Small intestine (tissue), 7 donors: ENCODE data around the gene VPS13A. TPM values are rescaled to one million over a fixed set of nuclear protein-coding genes. Genes with fewer than 3 reads are reported as not detected.
A peak's percentile ranks its signal among the peaks of the same experiment; 100 is the strongest.

Experiments
- DNase-seq, 2 donors: peaks; one replicate each; pipeline versions ENCODE4 v3.0.0 to v3.0.0-alpha.2; 2013
- FAIRE-seq: peaks from 2 replicates; lab custom pipeline; 2012; peaks lifted over from hg19 to GRCh38; lab: Jason Lieb, UNC
- H3K27ac ChIP-seq, 3 donors: one replicate each; pipeline ENCODE4 v1.5.1; 2013; ENCODE audit warnings: low read length in 2 of 3, mild to moderate bottlenecking in 2 of 3, control low read depth in 1 of 3, inconsistent platforms in 1 of 3, low read depth in 1 of 3, moderate library complexity in 1 of 3
- H3K27me3 ChIP-seq, 3 donors: one replicate each; pipeline ENCODE4 v1.6.1; 2013; ENCODE audit warnings: low read length in 3 of 3, inconsistent platforms in 1 of 3; ENCODE audit not compliant: control insufficient read depth in 3 of 3, insufficient read depth in 3 of 3
- H3K36me3 ChIP-seq, 3 donors: one replicate each; pipeline ENCODE4 v1.6.1; 2013; ENCODE audit warnings: low read length in 3 of 3, inconsistent platforms in 1 of 3, low read depth in 1 of 3, mild to moderate bottlenecking in 1 of 3, moderate library complexity in 1 of 3; ENCODE audit not compliant: control insufficient read depth in 3 of 3, insufficient read depth in 2 of 3
- H3K4me1 ChIP-seq, 3 donors: one replicate each; pipeline ENCODE4 v1.6.1; 2013; ENCODE audit warnings: low read length in 2 of 3, inconsistent platforms in 1 of 3, low read depth in 1 of 3, mild to moderate bottlenecking in 1 of 3, moderate library complexity in 1 of 3; ENCODE audit not compliant: control insufficient read depth in 3 of 3, insufficient read depth in 2 of 3
- H3K4me3 ChIP-seq, 3 donors: one replicate each; pipeline ENCODE4 v1.5.1; 2013; ENCODE audit warnings: low read length in 3 of 3, control low read depth in 1 of 3, inconsistent platforms in 1 of 3, low read depth in 1 of 3, mild to moderate bottlenecking in 1 of 3, moderate library complexity in 1 of 3
- H3K9me3 ChIP-seq, 2 donors: one replicate each; pipeline ENCODE4 v1.6.1; 2013; ENCODE audit warnings: low read depth in 1 of 2, low read length in 1 of 2; ENCODE audit not compliant: control insufficient read depth in 2 of 2, insufficient read depth in 1 of 2
- WGBS, 3 donors: extraction: QIAGEN DNeasy Blood & Tissue Kit; methylation state at CpG; one replicate each; pipeline ENCODE4 v1.1.7; 2013; 5-methylcytosine and 5-hydroxymethylcytosine counted together
- polyA plus RNA-seq, 4 donors: library from polyadenylated mRNA; stranded (reverse) in 3 of 4; unstranded in 1 of 4; fragments of 200-250 nt in 3 of 4; fragments of 120-200 nt in 1 of 4; gene quantifications; one replicate each; pipeline versions ENCODE4 v1.2.1 to v1.2.3, GENCODE V29; 2013
- donor health status: healthy with polysubstance abuse.
- donor health status: control.
- donor health status: control.
- donor health status: Bipolar disorder and iron deficiency.
- donor health status: healthy.

VPS13A gene
- polyA plus RNA-seq, 4 donors: 15.3 to 54.3 (median 37.3) TPM

DNA sequence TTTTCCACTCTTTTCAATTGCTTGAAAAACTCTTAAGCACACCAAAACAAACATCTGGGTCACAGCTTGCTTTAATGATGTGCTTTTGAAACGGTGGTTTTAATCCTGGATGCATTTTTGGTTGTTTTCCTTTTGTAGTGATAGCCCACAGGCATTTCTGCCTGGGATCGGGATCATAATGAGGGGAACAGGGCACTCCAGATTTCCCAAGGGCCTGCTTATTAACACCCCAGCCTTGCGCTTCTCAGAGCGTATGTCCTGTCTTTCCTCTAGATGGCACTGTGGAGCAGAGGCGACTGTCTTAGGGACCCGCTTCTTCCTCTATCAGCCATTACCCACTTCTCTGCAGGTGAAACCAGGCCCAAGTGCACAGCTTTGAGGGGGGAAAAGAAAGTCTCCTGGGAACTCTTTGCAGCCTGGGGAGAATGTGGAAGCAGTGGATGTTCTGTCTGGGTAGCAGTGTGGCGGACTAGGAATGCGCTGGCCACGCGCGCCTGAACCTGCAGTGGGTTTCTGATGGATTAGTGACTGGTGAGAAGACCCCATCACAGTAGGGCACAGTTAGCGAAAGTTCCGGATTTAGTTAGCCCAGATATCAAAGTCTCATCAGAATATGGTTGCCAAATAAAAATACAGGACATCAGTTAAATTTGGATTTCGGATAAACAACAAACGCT lies 280.7 kb downstream of the VPS13A start:
- peak; percentile 75 to 79 for DNase-seq
- Histone ChIP-seq H3K27me3 (no peaks in the 10 kb centered on the region), H3K36me3 (no peaks in the 10 kb centered on the region), H3K4me3 (no peak overlapping the region), H3K4me1 (no peaks in the 10 kb centered on the region), H3K9me3 (no peaks in the 10 kb centered on the region), H3K27ac (no peak overlapping the region)
- FAIRE-seq: no peak
- 51 to 56% (median 54%) methylated on average over 15 of the region's 15 CpGs for WGBS, 3 donors

DNA sequence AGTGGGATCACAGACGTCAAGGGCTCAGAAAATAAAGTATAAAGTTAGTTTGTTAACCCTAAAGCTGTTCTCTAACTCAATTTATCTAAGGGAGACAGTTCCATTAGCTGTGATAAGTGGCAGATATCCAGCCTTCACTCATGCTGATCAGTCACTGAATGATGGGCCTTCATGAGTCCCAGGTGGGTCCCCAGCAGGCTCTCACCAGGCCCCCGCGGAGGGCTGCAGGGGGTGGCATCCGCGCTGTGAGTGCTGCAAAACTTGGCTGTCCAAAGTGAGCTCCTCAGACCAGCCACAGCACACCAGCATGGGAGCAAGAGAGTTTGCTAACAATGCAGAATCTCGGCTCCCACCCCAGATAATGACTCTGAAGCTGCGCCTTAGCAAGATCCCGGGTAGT lies 283.6 kb downstream of the VPS13A start:
- FAIRE-seq: no peak

DNA sequence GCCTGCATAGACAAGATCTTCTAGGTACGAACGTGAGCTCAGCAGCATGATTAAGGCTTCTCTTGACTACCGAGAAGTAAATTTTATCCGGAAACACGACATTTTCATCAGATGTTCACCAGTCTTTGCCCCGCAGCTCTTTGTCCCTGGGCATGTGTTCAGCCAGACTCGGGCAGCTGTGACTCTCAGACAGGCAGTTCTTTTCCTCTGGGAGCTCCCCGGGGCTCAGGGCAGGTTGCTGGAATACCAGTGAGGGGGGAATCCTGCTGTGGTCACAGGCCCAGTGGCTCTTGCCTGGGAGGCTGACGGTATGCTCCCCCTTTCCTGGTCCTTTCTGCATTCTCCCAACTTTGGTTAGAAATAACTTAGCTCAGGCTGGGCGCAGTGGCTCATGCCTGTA lies 284.7 kb downstream of the VPS13A start:
- Histone ChIP-seq H3K27me3 (no peaks in the 10 kb centered on the region), H3K27ac (no peak overlapping the region), H3K9me3 (no peaks in the 10 kb centered on the region), H3K4me3 (no peak overlapping the region), H3K4me1 (no peaks in the 10 kb centered on the region), H3K36me3 (no peaks in the 10 kb centered on the region)
- 85 to 87% (median 86%) methylated on average over 10 of the region's 10 CpGs for WGBS, 3 donors
- FAIRE-seq (no peak), DNase-seq (no peak)

More for the DNA sequence above, 283.6 kb downstream of the VPS13A start:
- no peaks in the 10 kb centered on the region for H3K9me3 ChIP-seq
- no peaks in the 10 kb centered on the region for H3K4me1 ChIP-seq
- no peaks in the 10 kb centered on the region for H3K27me3 ChIP-seq
- H3K36me3 ChIP-seq: no peaks in the 10 kb centered on the region
- no peak for DNase-seq
- no peak overlapping the region for H3K4me3 ChIP-seq
- WGBS, 3 donors: 83 to 87% (median 84%) methylated on average over 8 of the region's 8 CpGs
- H3K27ac ChIP-seq: no peak overlapping the region

DNA sequence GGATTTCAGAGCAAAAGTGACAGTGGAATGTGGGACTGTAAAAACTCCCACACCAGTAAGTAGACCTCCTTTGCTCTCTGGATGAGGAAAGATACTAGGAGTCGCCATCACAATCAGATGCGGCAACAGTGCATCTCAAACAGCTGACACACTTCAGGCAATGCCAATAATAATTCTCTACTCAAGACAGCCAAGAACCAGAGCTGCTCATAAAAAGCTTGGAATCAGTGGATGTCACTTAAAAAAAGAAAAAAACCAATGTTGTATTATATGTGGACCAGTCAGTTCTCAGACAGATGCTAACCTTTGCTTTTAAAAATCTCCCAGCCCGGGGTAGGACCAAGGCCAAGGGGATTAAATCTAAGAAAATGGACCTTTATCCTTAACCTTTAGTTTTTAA lies 285.8 kb downstream of the VPS13A start:
- Histone ChIP-seq H3K4me3 (no peak overlapping the region), H3K4me1 (no peaks in the 10 kb centered on the region), H3K27me3 (no peaks in the 10 kb centered on the region), H3K9me3 (no peaks in the 10 kb centered on the region), H3K36me3 (no peaks in the 10 kb centered on the region), H3K27ac (no peak overlapping the region)
- WGBS, 3 donors: 57 to 73% (median 64%) methylated on average over 3 of the region's 3 CpGs
- DNase-seq (no peak), FAIRE-seq (no peak)

DNA sequence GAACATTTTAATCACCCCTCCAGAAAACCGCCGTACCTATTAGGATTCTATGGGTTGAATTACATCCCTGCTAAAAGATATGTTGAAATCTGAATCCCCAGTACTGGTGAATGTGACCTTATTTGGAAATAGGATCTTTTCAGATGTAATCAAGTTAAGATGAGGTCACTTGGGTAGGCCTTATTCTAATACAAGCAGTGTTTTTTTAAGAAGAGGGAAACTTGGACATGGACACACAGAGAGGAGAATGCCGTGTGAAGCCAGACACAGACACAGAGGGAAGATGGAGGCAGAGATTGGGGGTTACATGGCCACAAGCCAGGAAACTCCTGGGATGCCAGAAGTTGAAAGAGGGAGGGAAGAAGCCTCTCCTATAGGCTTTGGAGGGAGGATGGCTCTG lies 287.3 kb downstream of the VPS13A start:
- WGBS, 3 donors: 63 to 88% (median 71%) methylated on average over 3 of the region's 3 CpGs
- DNase-seq: no peak
- FAIRE-seq: no peak

DNA sequence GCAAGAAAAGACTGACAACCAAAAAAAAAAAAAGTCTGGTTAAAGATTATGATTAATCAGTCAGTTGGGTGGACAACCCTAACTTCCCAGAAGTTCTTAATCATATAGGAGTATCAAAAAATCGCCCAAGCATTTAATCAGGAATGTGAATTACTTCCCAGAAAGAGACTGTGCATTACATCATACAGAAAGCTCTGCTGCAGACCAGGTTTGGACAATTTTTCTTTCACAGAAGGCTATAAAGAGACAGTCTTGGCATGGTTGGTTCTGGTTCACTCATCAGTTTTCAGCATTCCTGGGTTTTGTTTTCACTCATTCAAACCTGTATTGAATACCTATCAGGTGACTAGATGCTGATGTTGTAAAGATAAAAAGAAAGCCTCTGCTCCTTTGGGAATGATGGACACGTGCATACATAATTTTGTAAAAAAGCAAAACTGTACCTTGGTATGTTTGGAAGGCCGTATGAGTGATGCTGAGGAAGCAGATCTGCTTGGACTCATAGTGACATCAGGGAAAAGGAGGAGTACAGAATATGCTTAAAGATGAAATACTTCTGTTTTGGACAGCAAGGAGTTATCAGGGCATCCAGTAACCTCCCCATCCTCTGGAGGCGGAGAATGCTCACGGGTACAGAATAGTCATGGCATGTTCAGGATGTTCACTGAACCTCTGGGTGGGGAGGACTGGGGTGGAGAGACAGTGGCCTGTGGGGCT lies 292.3 kb downstream of the VPS13A start:
- DNase-seq (no peak), FAIRE-seq (no peak)
- 72 to 79% (median 72%) methylated on average over 5 of the region's 5 CpGs for WGBS, 3 donors
- Histone ChIP-seq H3K27ac (no peak overlapping the region), H3K9me3 (peaks cover 0 to 3% of the 10 kb centered on the region in 2 donors), H3K4me3 (no peak overlapping the region), H3K4me1 (no peaks in the 10 kb centered on the region), H3K27me3 (no peaks in the 10 kb centered on the region), H3K36me3 (no peaks in the 10 kb centered on the region)

More for the DNA sequence above, 287.3 kb downstream of the VPS13A start:
- Histone ChIP-seq H3K27ac (no peak overlapping the region), H3K27me3 (no peaks in the 10 kb centered on the region), H3K4me1 (no peaks in the 10 kb centered on the region), H3K4me3 (no peak overlapping the region), H3K9me3 (no peaks in the 10 kb centered on the region), H3K36me3 (no peaks in the 10 kb centered on the region)

Other genes with a start within 250 kb of the VPS13A start
- not detected for gene FOXB2, start 157.9 kb upstream of the VPS13A start, polyA plus RNA-seq